Karpas-422 (cell line): Measurements from ENCODE around the gene ADCY9. TPM values are rescaled to one million over a fixed set of nuclear protein-coding genes. Genes with fewer than 3 reads are reported as not detected.
"Not testable (repeated sequence)": the region's sequence is repeated elsewhere in the genome, so short reads cannot be mapped to it uniquely, and the experiment has no call there.

Source experiments
- DNase-seq: peaks from one replicate; pipeline ENCODE4 v3.0.0-alpha.2; 2015
- H2AFZ ChIP-seq: fragments of 200-600 bp; sonication (generic); 2 replicates; pipeline ENCODE4 v1.6.1; 2014; ENCODE audit warnings: antibody characterized with exemption, low read length, mixed read lengths
- H3K27ac ChIP-seq: fragments of 200-600 bp; sonication (generic); 2 replicates; pipeline ENCODE4 v1.5.1; 2014; ENCODE audit warnings: mild to moderate bottlenecking, low read length, moderate library complexity
- H3K27me3 ChIP-seq: fragments of 200-600 bp; sonication (generic); 2 replicates; pipeline ENCODE4 v1.6.1; 2014; ENCODE audit warnings: low read length, mixed read lengths
- H3K36me3 ChIP-seq: fragments of 200-600 bp; sonication (generic); 2 replicates; pipeline ENCODE4 v1.6.1; 2014; ENCODE audit warnings: low read length, mixed read lengths; ENCODE audit not compliant: insufficient read depth
- H3K4me1 ChIP-seq: fragments of 200-600 bp; sonication (generic); 2 replicates; pipeline ENCODE4 v1.6.1; 2014; ENCODE audit warnings: mild to moderate bottlenecking, low read length, mixed read lengths
- H3K4me2 ChIP-seq: fragments of 200-600 bp; sonication (generic); 2 replicates; pipeline ENCODE4 v1.6.1; 2014; ENCODE audit warnings: low read length, low read depth, mild to moderate bottlenecking; ENCODE audit not compliant: poor library complexity, severe bottlenecking
- H3K4me3 ChIP-seq: fragments of 200-600 bp; sonication (generic); 2 replicates; pipeline ENCODE4 v1.5.1; 2014; ENCODE audit warnings: mild to moderate bottlenecking, antibody characterized with exemption, low read length, mixed read lengths
- H3K79me2 ChIP-seq: fragments of 200-600 bp; sonication (generic); 2 replicates; pipeline ENCODE4 v1.6.1; 2014; ENCODE audit warnings: mild to moderate bottlenecking, low read length, mixed read lengths
- H3K9ac ChIP-seq: fragments of 200-600 bp; sonication (generic); 2 replicates; pipeline ENCODE4 v1.6.0; 2014; ENCODE audit warnings: low read length
- H3K9me2 ChIP-seq: fragments of 200-600 bp; sonication (generic), shearing (Covaris generic); replicated peaks from 2 replicates; pipeline ENCODE4 v1.6.0; 2014; ENCODE audit warnings: mild to moderate bottlenecking, low read length, moderate library complexity; ENCODE audit not compliant: insufficient read depth
- H3K9me3 ChIP-seq: fragments of 300-700, 200-600 bp; sonication (generic); 2 replicates; pipeline ENCODE4 v1.6.1; 2014; ENCODE audit warnings: low read length, mixed read lengths
- H4K20me1 ChIP-seq: fragments of 200-600 bp; sonication (generic); 2 replicates; pipeline ENCODE4 v1.6.1; 2014; ENCODE audit warnings: mild to moderate bottlenecking, antibody characterized with exemption, low read length, low read depth; ENCODE audit not compliant: insufficient read depth
- total RNA-seq: library from RNA; depleted of rRNA; stranded (reverse); fragments of >200 nt; shearing (Covaris generic); gene quantifications from 2 replicates; pipeline ENCODE4 v1.2.3, GENCODE V29; 2014; ENCODE audit warnings: low replicate concordance

ADCY9 gene
- total RNA-seq, 1 experiment from 2014 or later = 0.11 TPM

- no peak overlapping the region for H3K4me2 ChIP-seq
These were observed 177.2 kb downstream of the ADCY9 start for GRCh38 chr16:3938843-3939624.

GRCh38 chr16:3938471-3938842, 177.8 kb downstream of the ADCY9 start:
- Histone ChIP-seq H3K27me3 (no peaks in the 10 kb centered on the region), H3K27ac (no peak overlapping the region), H3K9ac (no peak overlapping the region), H3K4me1 (no peaks in the 10 kb centered on the region), H3K9me2 (no peaks in the 10 kb centered on the region), H2AFZ (no peak overlapping the region), H3K36me3 (no peaks in the 10 kb centered on the region), H3K4me2 (no peak overlapping the region), H3K9me3 (no peaks in the 10 kb centered on the region), H4K20me1 (no peaks in the 10 kb centered on the region), H3K4me3 (no peak overlapping the region), H3K79me2 (no peaks in the 10 kb centered on the region)
- DNase-seq = no peak

More at GRCh38 chr16:3938843-3939624, 177.2 kb downstream of the ADCY9 start:
- H3K27me3 ChIP-seq = no peaks in the 10 kb centered on the region
- H3K9me2 ChIP-seq = no peaks in the 10 kb centered on the region
- DNase-seq = peak; percentile 74
- no peak overlapping the region for H3K4me3 ChIP-seq
- no peak overlapping the region for H2AFZ ChIP-seq
- H3K79me2 ChIP-seq = no peaks in the 10 kb centered on the region
- no peaks in the 10 kb centered on the region for H3K4me1 ChIP-seq
- no peaks in the 10 kb centered on the region for H4K20me1 ChIP-seq
- H3K27ac ChIP-seq = no peak overlapping the region
- no peak overlapping the region for H3K9ac ChIP-seq
- H3K9me3 ChIP-seq = no peaks in the 10 kb centered on the region
- H3K36me3 ChIP-seq = no peaks in the 10 kb centered on the region

GRCh38 chr16:3937066-3937875, 179.0 kb downstream of the ADCY9 start:
- Histone ChIP-seq H3K4me1 (no peaks in the 10 kb centered on the region), H3K27ac (no peak overlapping the region), H3K36me3 (no peaks in the 10 kb centered on the region), H3K27me3 (no peaks in the 10 kb centered on the region), H3K4me3 (no peak overlapping the region), H3K9me3 (no peaks in the 10 kb centered on the region), H4K20me1 (no peaks in the 10 kb centered on the region), H3K79me2 (no peaks in the 10 kb centered on the region), H2AFZ (no peak overlapping the region), H3K9ac (no peak overlapping the region), H3K9me2 (no peaks in the 10 kb centered on the region), H3K4me2 (no peak overlapping the region)
- no peak for DNase-seq

- no peak overlapping the region for H3K4me3 ChIP-seq
- no peak for DNase-seq
- no peaks in the 10 kb centered on the region for H3K9me2 ChIP-seq
- no peaks in the 10 kb centered on the region for H3K4me1 ChIP-seq
- H3K79me2 ChIP-seq = no peaks in the 10 kb centered on the region
- no peaks in the 10 kb centered on the region for H3K27me3 ChIP-seq
- no peaks in the 10 kb centered on the region for H3K9me3 ChIP-seq
- H3K27ac ChIP-seq = no peak overlapping the region
- H4K20me1 ChIP-seq = no peaks in the 10 kb centered on the region
- H3K36me3 ChIP-seq = no peaks in the 10 kb centered on the region
- no peak overlapping the region for H3K9ac ChIP-seq
- no peak overlapping the region for H3K4me2 ChIP-seq
- H2AFZ ChIP-seq = no peak overlapping the region
These were observed 180.3 kb downstream of the ADCY9 start for GRCh38 chr16:3935921-3936320.

- no peaks in the 10 kb centered on the region for H3K36me3 ChIP-seq
- no peak overlapping the region for H2AFZ ChIP-seq
- no peaks in the 10 kb centered on the region for H3K4me1 ChIP-seq
- H3K9ac ChIP-seq = no peak overlapping the region
- H4K20me1 ChIP-seq = no peaks in the 10 kb centered on the region
- no peak overlapping the region for H3K4me2 ChIP-seq
- no peaks in the 10 kb centered on the region for H3K79me2 ChIP-seq
- no peak overlapping the region for H3K27ac ChIP-seq
- no peak overlapping the region for H3K4me3 ChIP-seq
- no peaks in the 10 kb centered on the region for H3K9me3 ChIP-seq
- DNase-seq = no peak
- H3K27me3 ChIP-seq = no peaks in the 10 kb centered on the region
- H3K9me2 ChIP-seq = no peaks in the 10 kb centered on the region
These were observed 181.6 kb downstream of the ADCY9 start for GRCh38 chr16:3934491-3935181.

- not testable (repeated sequence) for H2AFZ ChIP-seq, H3K4me3 ChIP-seq, H3K27ac ChIP-seq, DNase-seq, H4K20me1 ChIP-seq, H3K9ac ChIP-seq, H3K9me2 ChIP-seq, H3K9me3 ChIP-seq, H3K36me3 ChIP-seq, H3K4me2 ChIP-seq, H3K27me3 ChIP-seq, H3K4me1 ChIP-seq, H3K79me2 ChIP-seq
These were observed 189.1 kb downstream of the ADCY9 start for GRCh38 chr16:3927147-3927546.

- Histone ChIP-seq H3K9me3 (no peaks in the 10 kb centered on the region), H2AFZ (no peak overlapping the region), H3K9ac (no peak overlapping the region), H3K4me3 (no peak overlapping the region), H3K27ac (no peak overlapping the region), H3K36me3 (no peaks in the 10 kb centered on the region), H3K79me2 (no peaks in the 10 kb centered on the region), H3K27me3 (no peaks in the 10 kb centered on the region), H4K20me1 (no peaks in the 10 kb centered on the region), H3K9me2 (no peaks in the 10 kb centered on the region), H3K4me2 (no peak overlapping the region), H3K4me1 (no peaks in the 10 kb centered on the region)
- DNase-seq = no peak
These were observed 191.5 kb downstream of the ADCY9 start for GRCh38 chr16:3924763-3925162.

GRCh38 chr16:3922241-3922640, 194.0 kb downstream of the ADCY9 start:
- Histone ChIP-seq H3K9me2 (no peaks in the 10 kb centered on the region), H4K20me1 (no peaks in the 10 kb centered on the region), H3K27ac (no peak overlapping the region), H3K9ac (no peak overlapping the region), H3K4me1 (no peaks in the 10 kb centered on the region), H3K4me2 (no peak overlapping the region), H3K36me3 (no peaks in the 10 kb centered on the region), H3K9me3 (no peaks in the 10 kb centered on the region), H3K4me3 (no peak overlapping the region), H3K27me3 (no peaks in the 10 kb centered on the region), H3K79me2 (no peaks in the 10 kb centered on the region), H2AFZ (no peak overlapping the region)
- no peak for DNase-seq
